HCEC 1CT (cell line): ENCODE data around the gene COL18A1.
"Not testable (repeated sequence)": the region's sequence is repeated elsewhere in the genome, so short reads cannot be mapped to it uniquely, and the experiment has no call there.

Experiments used
- DNase-seq: peaks from one replicate; pipeline ENCODE4 v3.0.0-alpha.2; 2017

The COL18A1 gene

GRCh38 chr21:45429221-45430175 lies 24.5 kb downstream of the COL18A1 start:
- DNase-seq = no peak

GRCh38 chr21:45430521-45431501 lies 25.8 kb downstream of the COL18A1 start:
- no peak for DNase-seq

DNA sequence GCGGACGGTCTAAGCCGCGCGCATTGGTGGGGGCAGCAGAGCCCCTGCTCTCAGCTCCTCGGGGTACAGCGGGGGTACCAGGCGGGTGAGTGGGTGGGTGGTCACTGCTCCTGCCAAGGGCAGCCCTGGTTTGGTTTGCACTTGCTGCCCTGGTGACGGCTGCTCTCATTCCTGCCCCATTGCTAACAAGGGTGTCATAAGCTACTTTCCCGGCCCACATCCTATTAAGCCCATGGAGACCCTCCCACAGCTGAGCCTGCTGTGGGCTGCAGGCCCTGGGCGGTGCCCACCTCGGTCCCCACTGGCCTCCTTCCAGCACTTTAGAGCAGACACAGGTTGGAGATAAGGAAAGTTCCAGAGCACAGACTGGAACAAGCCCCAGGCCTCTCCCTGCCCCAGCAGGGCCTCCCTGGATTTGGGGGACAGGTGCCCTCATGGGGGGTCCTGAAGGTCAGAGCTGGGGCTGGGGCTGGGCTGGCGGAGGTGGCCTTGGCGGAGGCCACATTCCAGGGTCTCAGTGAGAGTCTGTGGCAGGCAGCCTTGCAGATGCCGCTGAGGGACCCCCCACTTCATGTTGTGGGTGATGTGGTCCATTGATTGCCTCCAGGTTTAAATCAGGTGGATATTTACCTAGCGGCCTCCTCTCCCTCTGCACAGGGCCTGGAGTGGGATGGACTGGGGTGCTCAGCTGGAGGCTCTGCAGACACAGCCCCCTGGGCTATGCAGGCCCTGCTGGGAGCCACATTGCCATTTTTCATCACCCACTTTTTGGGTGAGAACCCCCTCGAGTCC lies 27.0 kb downstream of the COL18A1 start:
- no peak for DNase-seq

DNA sequence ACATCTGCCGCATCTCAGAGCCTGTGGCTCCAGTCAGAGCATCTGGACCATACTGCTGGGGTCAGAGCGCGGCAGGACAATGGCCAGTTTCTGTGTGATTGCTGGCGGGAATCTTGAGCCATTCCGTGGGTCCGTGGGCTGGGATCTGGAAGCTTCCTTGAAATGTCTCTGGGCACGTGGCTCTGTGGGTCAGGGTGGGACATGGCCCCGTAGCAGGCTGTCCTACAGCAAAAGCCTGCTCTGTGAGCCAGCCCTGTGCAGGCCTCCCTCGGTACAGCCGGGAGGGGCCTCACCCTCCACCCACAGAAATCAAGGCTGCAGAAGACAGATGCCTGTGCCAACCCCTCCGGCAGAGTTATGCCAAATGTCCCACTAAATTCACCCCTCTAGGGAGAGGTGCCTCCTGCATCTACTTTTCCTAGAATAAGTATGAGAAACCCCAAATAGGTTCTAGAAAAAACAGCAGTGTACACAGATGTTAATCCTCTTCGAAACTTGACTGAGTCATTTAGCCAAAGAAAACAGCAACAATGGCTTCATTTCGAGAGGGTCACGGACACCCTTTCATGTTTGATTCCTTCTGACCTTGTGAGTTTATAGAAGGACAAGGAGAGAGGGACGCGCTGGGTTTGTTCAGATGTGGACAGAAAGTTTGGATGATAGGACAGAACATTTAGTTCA lies 27.8 kb downstream of the COL18A1 start:
- peak; percentile 34 for DNase-seq

- no peak for DNase-seq
Measured at GRCh38 chr21:45433301-45433700, 28.3 kb downstream of the COL18A1 start.

GRCh38 chr21:45433911-45434644 lies 29.1 kb downstream of the COL18A1 start:
- no peak for DNase-seq

GRCh38 chr21:45434645-45435217 lies 29.8 kb downstream of the COL18A1 start:
- DNase-seq = no peak

DNA sequence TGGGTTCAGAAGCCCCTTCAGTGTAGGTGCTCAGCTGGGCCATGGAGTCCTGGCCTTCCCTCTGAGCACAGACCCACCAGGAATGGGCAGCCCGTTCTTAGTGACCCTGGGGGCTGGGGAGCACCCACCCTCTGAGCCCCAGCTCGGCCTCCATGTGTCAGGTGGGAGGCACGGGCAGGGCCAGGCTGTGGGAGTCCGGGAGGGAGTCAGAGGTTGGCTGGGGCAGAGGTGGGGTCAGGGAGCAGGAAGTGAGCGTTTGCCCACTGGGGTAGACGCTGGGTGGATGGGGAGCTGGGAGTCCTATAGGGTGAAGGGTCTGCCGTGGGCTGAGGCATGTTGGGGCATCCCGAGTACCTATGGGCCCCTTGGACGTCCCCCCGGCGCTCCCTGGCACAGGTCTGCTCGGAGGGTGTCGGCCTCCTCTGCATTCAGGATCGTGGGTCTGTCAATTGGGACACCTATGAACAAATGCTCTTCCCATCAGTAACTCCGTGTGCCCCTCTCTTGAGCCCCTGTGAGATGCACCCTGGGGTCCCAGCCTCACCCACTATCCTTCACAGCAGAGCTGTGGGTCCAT lies 30.5 kb downstream of the COL18A1 start:
- DNase-seq = no peak

- no peak for DNase-seq
Measured at GRCh38 chr21:45436351-45437065, 31.5 kb downstream of the COL18A1 start.

- DNase-seq = not testable (repeated sequence)
Measured at GRCh38 chr21:45437844-45438243, 32.9 kb downstream of the COL18A1 start.

- no peak for DNase-seq
Measured at GRCh38 chr21:45438391-45439145, 33.6 kb downstream of the COL18A1 start.

GRCh38 chr21:45439161-45439872 lies 34.4 kb downstream of the COL18A1 start:
- DNase-seq = peak; percentile 82

- no peak for DNase-seq
Measured at GRCh38 chr21:45439901-45440461, 35.0 kb downstream of the COL18A1 start.

DNA sequence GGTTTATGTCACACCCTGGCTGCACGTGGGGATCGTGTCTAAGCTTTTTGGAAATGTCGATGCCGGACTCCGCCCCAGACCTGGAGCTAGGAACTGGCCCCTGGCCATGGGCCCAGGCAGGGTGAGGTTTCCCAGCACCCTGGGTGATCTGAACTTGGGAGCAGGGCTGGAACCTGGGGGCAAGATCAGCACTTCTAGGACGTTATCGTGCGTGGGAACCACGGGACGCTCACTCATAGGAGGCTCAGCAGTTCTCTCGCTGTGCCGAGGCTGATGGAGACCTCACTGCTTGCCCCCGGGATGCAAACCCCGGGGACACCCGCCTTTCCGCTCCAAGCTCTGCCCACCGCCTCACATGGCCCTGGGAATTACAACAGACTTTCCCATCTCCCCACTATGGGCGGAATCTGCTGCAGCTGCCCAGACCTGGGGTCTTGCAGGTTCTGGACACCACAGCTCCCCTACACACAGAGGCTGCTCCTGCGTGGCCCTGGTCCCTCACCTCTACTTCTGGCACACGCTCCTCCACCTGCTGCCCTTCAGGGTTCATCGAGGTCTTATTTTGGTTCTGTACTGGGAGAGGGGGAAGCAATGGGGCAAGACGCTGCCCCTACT lies 35.9 kb downstream of the COL18A1 start:
- DNase-seq = no peak

DNA sequence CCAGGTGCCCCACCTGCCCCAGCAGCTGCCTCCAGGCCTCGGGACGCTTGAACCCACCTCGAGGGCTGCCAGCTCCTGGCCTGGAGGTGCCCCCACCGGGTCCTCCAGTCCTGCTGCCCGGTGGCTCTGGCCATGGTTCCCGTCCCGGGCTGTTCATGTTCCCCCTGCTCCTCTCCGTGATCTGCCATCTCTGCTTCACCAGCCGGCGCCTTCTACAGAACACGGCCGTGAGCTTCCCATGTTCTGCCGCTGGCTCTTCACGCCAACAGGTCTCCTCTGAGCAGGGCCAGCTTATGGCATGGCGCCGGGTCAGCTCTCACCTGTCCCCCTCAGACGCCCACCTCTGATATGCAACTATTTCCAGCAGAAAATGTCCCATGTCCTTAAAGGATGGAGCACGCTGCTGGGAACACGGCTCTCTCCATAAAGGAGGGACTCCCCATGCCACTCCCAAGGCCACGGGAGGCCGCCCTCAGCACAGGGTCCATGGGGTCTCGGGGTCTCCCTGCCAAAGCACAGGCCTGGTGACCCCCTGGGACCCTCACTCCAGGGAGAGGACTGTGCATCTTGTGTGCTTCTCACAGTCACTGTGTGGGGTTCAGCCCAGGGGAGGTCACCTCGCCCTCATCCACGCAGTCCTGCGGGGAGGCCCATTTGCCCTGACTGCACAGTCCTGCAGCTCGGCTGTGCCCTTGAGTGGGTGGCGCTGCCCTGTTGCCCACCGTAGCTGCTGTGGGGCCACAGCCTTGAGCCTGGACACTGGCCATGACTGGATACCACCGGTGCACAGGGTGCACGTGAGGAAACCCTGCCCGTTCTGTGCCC lies 36.7 kb downstream of the COL18A1 start:
- no peak for DNase-seq

GRCh38 chr21:45442276-45442675 lies 37.3 kb downstream of the COL18A1 start:
- DNase-seq = no peak
